HG03521 (cell line): Measurements from ENCODE around the gene CACNA1E.

Source experiments
- ATAC-seq: cut with Tn5 transposase; IDR thresholded peaks from one replicate; pipeline ENCODE4 v1.9.1; 2021; ENCODE audit warnings: mild to moderate bottlenecking, moderate library complexity; ENCODE audit not compliant: unreplicated experiment

Gene CACNA1E

DNA sequence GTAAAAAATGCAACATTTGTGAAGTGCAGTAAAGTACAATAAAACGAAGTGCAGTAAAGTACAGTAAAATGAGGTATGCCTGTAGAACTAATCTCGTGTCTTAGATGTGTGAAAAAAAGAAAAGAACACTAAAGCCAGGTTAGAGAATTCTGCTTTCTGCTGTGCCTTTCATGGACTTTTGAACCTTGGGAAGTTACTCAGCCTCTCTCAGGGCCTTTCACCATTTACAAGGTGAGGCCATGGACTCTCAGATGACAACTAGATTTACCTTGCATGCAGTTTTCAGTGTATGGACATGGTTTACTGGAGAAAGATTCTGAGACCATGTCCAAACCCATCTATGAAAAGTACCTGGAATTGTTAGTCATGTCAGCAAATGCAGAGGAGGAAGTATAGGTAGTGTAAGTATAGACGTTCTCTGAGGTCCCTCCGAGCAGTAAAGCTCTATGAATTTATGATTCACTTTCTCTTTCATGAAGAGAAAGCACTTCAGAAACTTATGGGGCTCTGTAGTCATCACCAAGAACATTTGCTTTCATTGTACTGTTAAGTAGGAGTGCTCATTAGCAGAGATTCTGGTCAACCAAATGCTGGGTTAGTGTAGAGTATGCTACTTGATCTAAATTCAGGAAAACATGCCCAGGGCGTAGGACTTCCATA, 143.1 kb downstream of the CACNA1E start:
- ATAC-seq: no peak

DNA sequence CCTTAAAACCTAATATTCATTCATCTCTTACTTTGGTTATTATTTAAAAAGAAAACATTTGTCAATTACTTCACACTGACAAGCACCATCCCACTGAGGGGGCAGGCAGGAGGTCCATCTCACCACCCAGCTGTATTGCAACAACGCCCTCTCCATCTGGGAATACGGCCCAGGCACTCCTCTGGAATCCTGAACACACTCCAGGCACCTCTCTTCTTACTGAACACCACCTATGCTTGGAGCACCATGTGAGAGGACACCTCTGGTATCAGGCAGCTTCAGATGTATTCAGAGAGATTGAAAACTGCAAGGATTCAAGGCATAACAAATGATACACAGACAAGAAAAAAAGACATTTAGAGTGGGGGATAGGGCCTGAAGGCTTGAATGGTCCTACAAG, 147.1 kb downstream of the CACNA1E start:
- ATAC-seq: no peak

DNA sequence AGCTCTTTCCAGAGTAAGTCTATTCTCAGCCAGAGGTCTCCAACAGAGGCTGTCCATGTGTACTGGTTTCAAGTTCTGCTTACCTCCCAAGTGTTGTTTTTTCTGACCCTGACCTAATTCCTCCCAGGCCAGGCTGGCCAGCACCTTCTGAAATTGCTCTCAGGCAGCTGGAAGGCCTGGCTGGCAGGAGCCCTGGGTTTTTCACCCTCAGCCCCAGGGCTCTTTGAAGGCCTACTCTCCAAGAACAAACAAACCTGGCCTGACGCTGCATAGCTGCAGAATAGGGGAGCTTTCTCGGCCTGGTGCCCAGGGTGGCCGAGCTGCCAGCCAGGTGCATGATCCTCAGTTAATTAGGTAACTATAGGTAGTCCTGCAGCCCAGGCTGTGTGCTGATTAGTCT, 147.5 kb downstream of the CACNA1E start:
- ATAC-seq: no peak

GRCh38 chr1:181632492-181632891, 149.2 kb downstream of the CACNA1E start:
- ATAC-seq: no peak

DNA sequence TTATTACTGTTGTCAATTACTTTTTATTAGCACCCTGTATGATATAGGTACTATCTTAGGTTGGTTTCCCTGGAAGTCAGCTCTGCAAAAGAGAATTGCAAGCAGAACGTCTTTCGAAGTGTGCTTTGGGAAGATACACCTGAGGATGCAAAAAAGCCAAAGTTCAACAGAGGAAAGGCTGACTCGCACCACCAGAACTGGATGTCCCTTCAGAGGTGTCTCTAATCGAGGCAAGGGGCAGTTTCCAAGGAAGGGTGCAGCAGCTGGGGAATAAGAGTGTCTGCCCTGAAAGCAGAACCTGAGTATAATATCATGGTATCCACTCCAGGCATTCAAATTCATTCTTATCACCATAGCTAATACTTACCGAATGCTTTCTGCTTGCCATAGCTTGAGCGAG, 149.6 kb downstream of the CACNA1E start:
- no peak for ATAC-seq

GRCh38 chr1:181635110-181635509, 151.8 kb downstream of the CACNA1E start:
- no peak for ATAC-seq

- ATAC-seq: no peak
Measured at GRCh38 chr1:181637998-181638397, 154.7 kb downstream of the CACNA1E start.

DNA sequence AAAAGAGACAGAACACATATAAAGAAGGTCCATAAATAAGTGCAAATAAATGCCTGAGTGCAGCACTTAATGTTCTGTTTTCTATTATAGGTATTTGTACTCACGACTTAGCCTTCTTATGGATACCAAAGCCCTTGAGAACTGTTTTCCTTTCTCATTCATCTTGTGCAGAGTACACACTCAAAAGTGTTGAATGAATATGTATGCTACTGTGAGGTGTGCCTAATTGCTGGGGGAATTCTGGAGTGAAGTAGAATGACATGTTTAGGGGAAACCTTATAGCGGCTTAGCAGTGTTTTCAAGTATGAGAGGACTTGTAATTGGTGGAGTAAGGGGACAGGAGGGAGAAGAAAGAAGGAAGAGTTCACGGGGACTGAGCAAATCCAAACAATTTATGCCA, 157.6 kb downstream of the CACNA1E start:
- no peak for ATAC-seq

- no peak for ATAC-seq
Measured at GRCh38 chr1:181643631-181644030, 160.3 kb downstream of the CACNA1E start.

- ATAC-seq: no peak
Measured at GRCh38 chr1:181645171-181645570, 161.9 kb downstream of the CACNA1E start.

- no peak for ATAC-seq
Measured at GRCh38 chr1:181646710-181647109, 163.4 kb downstream of the CACNA1E start.

DNA sequence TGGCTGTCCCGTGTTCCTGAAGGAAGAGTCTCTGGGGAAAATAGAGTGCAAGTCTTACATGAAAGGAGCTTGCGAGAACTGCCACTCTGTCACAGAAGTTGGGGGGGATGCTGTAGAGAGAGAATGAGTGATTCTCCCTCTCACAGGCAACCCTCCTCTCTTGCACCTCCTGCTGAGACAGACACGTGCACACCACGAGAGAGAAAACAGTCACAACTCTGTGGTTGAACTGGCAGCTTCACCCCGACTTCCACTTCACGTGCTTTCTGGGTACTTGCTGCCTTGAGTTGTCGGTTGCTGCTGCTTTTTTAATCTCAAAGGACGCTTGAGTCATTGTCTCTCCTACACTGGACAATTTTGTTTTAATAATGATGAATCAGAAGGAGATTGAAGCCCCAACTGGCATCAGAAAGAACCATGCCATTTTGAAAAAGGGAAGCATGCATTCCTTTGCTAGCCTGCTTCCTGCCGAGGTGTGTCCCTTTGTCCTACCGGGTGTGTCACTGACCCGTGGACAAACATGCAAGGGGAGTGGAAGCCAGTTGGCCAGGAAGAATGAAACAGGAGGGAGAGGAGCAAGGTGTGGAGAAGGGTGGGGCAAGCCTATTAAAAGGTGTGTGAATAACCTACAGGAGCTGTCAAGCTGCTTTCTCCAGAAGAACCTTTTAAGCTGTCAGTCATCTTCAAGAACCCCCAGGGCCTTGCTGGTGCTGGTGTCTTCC, 164.2 kb downstream of the CACNA1E start:
- no peak for ATAC-seq

DNA sequence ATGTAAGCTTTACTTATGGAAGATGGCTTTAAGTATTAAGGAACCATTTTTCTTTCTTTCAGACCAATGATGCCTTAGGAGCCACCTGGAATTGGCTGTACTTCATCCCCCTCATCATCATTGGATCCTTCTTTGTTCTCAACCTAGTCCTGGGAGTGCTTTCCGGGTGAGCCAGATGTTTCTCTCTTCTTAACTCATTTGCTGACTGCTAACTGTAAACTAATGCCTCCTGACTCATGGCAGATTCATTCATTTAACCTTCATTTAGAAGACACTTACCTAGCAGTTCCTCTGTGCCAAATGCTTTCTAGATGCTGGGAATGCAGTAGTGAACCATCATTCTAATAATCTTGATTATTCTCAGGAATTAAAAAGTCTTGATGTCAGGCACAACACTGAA, 168.0 kb downstream of the CACNA1E start:
- ATAC-seq: no peak

DNA sequence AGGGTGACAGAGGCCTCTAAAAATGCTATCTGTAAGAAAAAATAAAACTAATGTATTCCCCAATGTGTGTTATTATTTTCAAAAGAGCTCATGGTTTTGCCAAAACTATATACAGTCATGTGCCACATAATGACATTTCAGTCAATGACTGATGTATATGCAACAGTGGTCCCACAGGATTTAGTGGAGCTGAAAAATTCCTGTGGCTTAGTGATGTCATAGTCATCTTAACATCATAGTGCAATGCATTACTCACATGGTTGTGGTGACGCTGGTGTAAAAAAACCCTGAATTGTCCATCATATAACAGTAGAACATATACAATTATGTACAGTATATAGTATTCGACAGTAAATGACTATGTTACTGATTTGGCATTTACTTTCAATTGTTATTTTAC, 172.4 kb downstream of the CACNA1E start:
- ATAC-seq: no peak

DNA sequence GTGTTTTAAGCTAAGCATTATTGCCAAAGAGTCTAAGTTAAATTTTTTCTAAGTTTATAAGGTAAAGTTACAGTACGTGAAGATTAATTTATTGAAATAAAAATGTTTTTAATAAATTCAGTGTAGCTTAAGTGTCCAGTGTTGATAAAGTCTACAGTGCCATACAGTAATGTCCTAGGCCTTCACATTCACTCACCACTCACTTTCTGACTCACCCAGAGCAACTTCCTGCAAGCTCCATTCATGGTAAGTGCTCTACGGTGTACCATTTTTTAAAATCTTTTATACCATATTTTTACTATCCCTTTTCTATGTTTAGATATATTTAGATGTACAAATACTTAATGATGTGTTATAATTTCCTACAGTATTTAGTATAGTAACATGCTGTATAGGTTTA, 173.2 kb downstream of the CACNA1E start:
- ATAC-seq: no peak

- ATAC-seq: no peak
Measured at GRCh38 chr1:181658581-181658980, 175.3 kb downstream of the CACNA1E start.

DNA sequence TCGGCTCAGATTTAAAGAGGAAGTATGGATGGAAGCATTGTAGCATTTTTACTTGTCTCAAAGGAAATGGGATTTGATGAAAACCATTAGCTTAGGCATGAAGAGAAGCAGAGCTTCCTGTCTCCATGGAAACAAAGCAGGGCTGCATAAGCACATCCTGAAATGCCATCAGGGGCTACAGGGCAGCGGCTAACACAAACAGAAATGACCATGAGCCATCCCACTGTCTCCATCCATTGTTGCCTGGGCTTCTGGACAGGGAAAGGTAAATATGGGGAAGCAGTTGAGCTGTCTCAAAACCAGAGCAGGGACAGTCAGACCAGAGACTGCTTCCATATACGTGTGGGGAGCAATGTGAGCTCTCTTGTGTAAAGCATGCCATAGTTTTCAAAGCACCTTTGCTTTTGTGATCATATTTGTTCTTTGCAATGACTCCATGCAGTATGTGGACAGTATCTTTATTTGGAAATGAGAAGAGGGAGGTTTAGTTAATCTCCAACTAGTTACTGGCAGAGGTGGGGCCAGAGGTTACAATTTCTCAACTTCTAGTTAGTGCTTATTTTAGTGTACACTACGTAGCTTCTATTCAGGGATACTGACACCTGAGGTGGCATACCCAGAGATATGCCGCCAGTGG, 176.1 kb downstream of the CACNA1E start:
- no peak for ATAC-seq

GRCh38 chr1:181660621-181661020, 177.3 kb downstream of the CACNA1E start:
- no peak for ATAC-seq

DNA sequence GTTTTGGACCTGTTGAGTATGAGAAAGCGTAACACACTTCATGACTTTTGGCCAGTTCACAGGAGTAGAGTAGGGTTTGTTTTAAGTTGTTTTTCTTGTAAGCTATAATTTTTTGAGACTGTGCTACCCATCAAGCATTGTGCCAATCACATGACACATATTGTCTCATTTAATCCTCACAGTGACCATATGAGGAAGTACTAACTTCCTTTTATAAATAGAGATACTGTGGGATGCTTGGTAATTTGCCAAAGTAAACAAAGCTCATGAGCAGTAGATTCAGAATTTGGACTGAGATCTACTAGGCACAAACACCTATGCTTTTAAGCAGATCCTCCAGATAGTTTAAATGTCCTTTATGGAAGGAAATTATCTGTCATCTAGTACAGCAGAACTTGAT, 178.3 kb downstream of the CACNA1E start:
- ATAC-seq: no peak

- no peak for ATAC-seq
Measured at GRCh38 chr1:181662606-181663005, 179.3 kb downstream of the CACNA1E start.

- ATAC-seq: no peak
Measured at GRCh38 chr1:181664543-181664942, 181.2 kb downstream of the CACNA1E start.

GRCh38 chr1:181669246-181669645, 185.9 kb downstream of the CACNA1E start:
- ATAC-seq: no peak
